Gastrocnemius medialis (tissue), 4 donors: ENCODE measurements around the gene TMEM125. TPM values are rescaled to one million over a fixed set of nuclear protein-coding genes. Genes with fewer than 3 reads are reported as not detected.

Experiments used
- ATAC-seq, 2 donors: fragments of 150-250 bp; one replicate each; pipeline ENCODE4 v1.9.1; 2016
- DNase-seq, 2 donors: peaks; one replicate each; pipeline ENCODE4 v3.0.0-alpha.2; 2019
- H3K27ac ChIP-seq, 4 donors: fragments of 200-600 bp; sonication (generic); 1 replicate in 1 of 4; 2 replicates in 3 of 4; pipeline ENCODE4 v1.5.1; 2016 to 2018; ENCODE audit warnings: mild to moderate bottlenecking in 2 of 4, moderate library complexity in 1 of 4
- H3K27me3 ChIP-seq, 3 donors: fragments of 200-600 bp; sonication (generic) in 2 of 3; 1 replicate in 1 of 3; 2 replicates in 2 of 3; pipeline versions ENCODE4 v1.5.1 to v1.6.0; 2016 to 2019; ENCODE audit warnings: mild to moderate bottlenecking in 1 of 3, moderate library complexity in 1 of 3
- H3K36me3 ChIP-seq, 2 donors: fragments of 200-600 bp; sonication (generic) in 1 of 2; one replicate each; pipeline ENCODE4 v1.5.1; 2017 to 2018
- H3K4me1 ChIP-seq, 2 donors: fragments of 200-600 bp; sonication (generic) in 1 of 2; one replicate each; pipeline ENCODE4 v1.5.1; 2016 to 2017; ENCODE audit warnings: mild to moderate bottlenecking in 2 of 2
- H3K4me3 ChIP-seq, 4 donors: fragments of 200-600 bp; sonication (generic) in 3 of 4; 1 replicate in 1 of 4; 2 replicates in 3 of 4; pipeline ENCODE4 v1.5.1; 2016 to 2019; ENCODE audit warnings: mild to moderate bottlenecking in 2 of 4
- H3K9me3 ChIP-seq, 3 donors: fragments of 200-600 bp; sonication (generic) in 2 of 3; 1 replicate in 1 of 3; 2 replicates in 2 of 3; pipeline ENCODE4 v1.5.1; 2016 to 2019
- CTCF ChIP-seq, 5 experiments: fragments of 450-650 bp in 3 of 5; fragments of 200-600 bp in 2 of 5; sonication (generic) in 2 of 5; IDR thresholded peaks in 4 of 5; conservative IDR thresholded peaks in 1 of 5; 1 replicate in 4 of 5; 2 replicates in 1 of 5; pipeline ENCODE4 v1.5.1; 2016 to 2019; ENCODE audit warnings: antibody characterized with exemption in 5 of 5, mild to moderate bottlenecking in 3 of 5, moderate library complexity in 3 of 5
- POLR2A ChIP-seq, 2 donors: fragments of 450-650 bp; IDR thresholded peaks; one replicate each; pipeline ENCODE4 v1.6.1; 2017; ENCODE audit warnings: antibody characterized with exemption in 2 of 2, mild to moderate bottlenecking in 2 of 2, moderate library complexity in 2 of 2
- in situ Hi-C, 4 donors: fragments of 200-750 bp; cut with MboI; loops; one replicate each; pipeline versions ENCODE4 v1.15.0 to v1.8.0; 2017; ENCODE audit warnings: low sequenced_read_pairs in 4 of 4
- intact Hi-C: fragments of 100-400 bp; cut with DNase I; formaldehyde crosslinking; loops from one replicate; pipeline ENCODE4 v1.15.1; 2023; ENCODE audit warnings: low total_unique reads
- total RNA-seq, 4 donors: library from RNA; depleted of rRNA; stranded (reverse); fragments of >200 nt; gene quantifications; one replicate each; pipeline versions ENCODE4 v1.1.0 to v1.2.3, GENCODE V29; 2016

TMEM125 gene
- total RNA-seq, 4 donors from 2014 or later, result not detected

GRCh38 chr1:43309405-43310025, 39.7 kb downstream of the TMEM125 start:
- ATAC-seq (no peak), DNase-seq (no peak)
- no peaks in the 10 kb centered on the region for H3K36me3 ChIP-seq
- no peaks in the 10 kb centered on the region for H3K4me1 ChIP-seq
- intact Hi-C loops (no loop called here), in situ Hi-C loops (no loop called here)
- H3K27me3 ChIP-seq, result no peaks in the 10 kb centered on the region
- no peak for TF ChIP-seq CTCF (IDR thresholded peaks at IDR 0.05 in 4 of 5, conservative IDR thresholded peaks at IDR 0.05 in 1 of 5)
- TF ChIP-seq POLR2A (IDR thresholded peaks at IDR 0.05), result no peak
- no peaks in the 10 kb centered on the region for H3K9me3 ChIP-seq
- H3K4me3 ChIP-seq, result no peak overlapping the region
- H3K27ac ChIP-seq, result no peak overlapping the region

GRCh38 chr1:43311521-43311920, 41.7 kb downstream of the TMEM125 start:
- TF ChIP-seq CTCF (IDR thresholded peaks at IDR 0.05 in 4 of 5, conservative IDR thresholded peaks at IDR 0.05 in 1 of 5), result no peak
- TF ChIP-seq POLR2A (IDR thresholded peaks at IDR 0.05), result no peak
- Histone ChIP-seq H3K4me1 (no peaks in the 10 kb centered on the region), H3K4me3 (no peak overlapping the region), H3K27me3 (no peaks in the 10 kb centered on the region), H3K9me3 (no peaks in the 10 kb centered on the region), H3K27ac (no peak overlapping the region), H3K36me3 (no peaks in the 10 kb centered on the region)
- intact Hi-C loops (no loop called here), in situ Hi-C loops (no loop called here)
- no peak for ATAC-seq
- DNase-seq, result no peak

GRCh38 chr1:43312212-43312623, 42.4 kb downstream of the TMEM125 start:
- H3K27ac ChIP-seq, result no peak overlapping the region
- no peaks in the 10 kb centered on the region for H3K27me3 ChIP-seq
- no peak for TF ChIP-seq POLR2A (IDR thresholded peaks at IDR 0.05)
- no peak for TF ChIP-seq CTCF (IDR thresholded peaks at IDR 0.05 in 4 of 5, conservative IDR thresholded peaks at IDR 0.05 in 1 of 5)
- H3K36me3 ChIP-seq, result no peaks in the 10 kb centered on the region
- no peak overlapping the region for H3K4me3 ChIP-seq
- no peaks in the 10 kb centered on the region for H3K9me3 ChIP-seq
- no peak for ATAC-seq
- no peak for DNase-seq
- in situ Hi-C loops (no loop called here), intact Hi-C loops (no loop called here)
- H3K4me1 ChIP-seq, result no peaks in the 10 kb centered on the region

GRCh38 chr1:43312663-43313515, 43.1 kb downstream of the TMEM125 start:
- intact Hi-C loops (no loop called here), in situ Hi-C loops (no loop called here)
- no peaks in the 10 kb centered on the region for H3K36me3 ChIP-seq
- TF ChIP-seq POLR2A (IDR thresholded peaks at IDR 0.05) (no peak), CTCF (IDR thresholded peaks at IDR 0.05 in 4 of 5, conservative IDR thresholded peaks at IDR 0.05 in 1 of 5) (no peak)
- H3K27me3 ChIP-seq, result no peaks in the 10 kb centered on the region
- no peaks in the 10 kb centered on the region for H3K9me3 ChIP-seq
- no peak overlapping the region for H3K27ac ChIP-seq
- DNase-seq, result no peak
- no peak overlapping the region for H3K4me3 ChIP-seq
- ATAC-seq, result no peak
- H3K4me1 ChIP-seq, result no peaks in the 10 kb centered on the region
